GM03348 (cell line): ENCODE results near the gene DENND5B.
"Not testable (repeated sequence)": the region's sequence is repeated elsewhere in the genome, so short reads cannot be mapped to it uniquely, and the experiment has no call there.

Source experiments
- DNase-seq: peaks from one replicate; pipeline ENCODE4 v3.0.0; 2012; ENCODE audit warnings: low spot score

The DENND5B gene

DNA sequence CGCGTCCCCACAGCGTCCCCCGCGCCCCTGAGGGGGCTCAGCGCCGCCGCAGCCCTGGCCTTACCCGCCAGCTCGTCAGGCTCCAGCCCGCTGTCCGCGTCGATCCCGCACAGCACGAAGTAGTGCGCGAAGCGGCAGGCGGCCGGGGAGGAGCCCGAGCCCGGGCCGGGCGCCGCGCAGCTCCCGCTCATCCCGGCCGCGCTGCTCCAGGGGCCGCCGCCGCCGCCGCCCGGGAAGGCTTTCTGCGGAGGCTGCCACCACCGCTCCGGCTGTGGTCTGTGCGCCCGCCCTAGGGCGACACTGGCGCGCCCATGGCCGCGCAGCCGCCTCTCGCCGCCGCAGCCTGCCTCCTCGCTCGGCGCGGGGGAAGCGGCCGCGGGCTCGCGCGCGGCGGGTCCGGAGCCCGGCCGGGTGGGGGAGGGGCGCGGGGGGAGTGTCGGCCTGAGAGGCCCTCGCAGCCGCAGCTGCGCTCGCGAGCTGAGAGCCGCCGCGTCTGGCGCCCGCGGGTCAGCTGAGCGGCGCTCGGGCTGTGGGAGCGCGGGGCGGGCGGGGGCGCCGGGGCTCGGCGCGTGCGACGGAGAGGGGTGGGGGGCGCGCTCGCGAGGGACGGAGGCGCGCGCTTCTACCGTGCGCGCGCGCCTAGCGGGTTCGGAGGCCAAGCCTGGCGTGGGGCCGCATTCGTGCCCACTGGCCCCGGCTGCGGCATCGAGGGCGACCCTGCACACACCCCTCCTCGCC, at the start of gene DENND5B:
Gene DENND5B, minus strand, starts transcription at position 495 of the 738 bp plus-strand sequence. Its CDS starts 304 bp downstream, at position 191.
- DNase-seq: peak; percentile 93

DNA sequence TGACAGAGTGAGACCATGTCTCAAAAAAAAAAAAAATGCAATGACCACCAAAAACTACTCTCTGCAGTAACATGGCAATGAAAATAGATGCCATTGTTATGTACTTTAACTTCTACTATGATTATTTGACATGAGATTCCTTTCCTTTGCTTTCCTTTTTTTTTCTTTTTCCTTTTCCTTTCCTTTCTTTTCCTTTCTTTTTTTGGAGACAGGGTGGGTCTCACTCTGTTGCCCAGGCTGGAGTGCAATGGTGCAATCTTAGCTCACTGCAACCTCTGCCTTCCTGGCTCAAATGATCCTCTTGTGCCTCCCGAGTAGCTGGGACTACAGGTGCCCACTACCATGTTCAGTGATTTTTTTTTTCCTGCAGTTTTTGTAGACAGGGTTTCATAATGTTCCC, 43.7 kb upstream of the DENND5B start:
- DNase-seq: no peak

GRCh38 chr12:31633464-31633863, 42.5 kb upstream of the DENND5B start:
- DNase-seq: no peak

- DNase-seq: no peak
Observed at GRCh38 chr12:31631809-31632208, 40.9 kb upstream of the DENND5B start.

- DNase-seq: no peak
Observed at GRCh38 chr12:31631023-31631724, 40.2 kb upstream of the DENND5B start.

GRCh38 chr12:31629756-31630732, 39.1 kb upstream of the DENND5B start:
- DNase-seq: peak; percentile 36

GRCh38 chr12:31627456-31628054, 36.6 kb upstream of the DENND5B start:
- DNase-seq: no peak

DNA sequence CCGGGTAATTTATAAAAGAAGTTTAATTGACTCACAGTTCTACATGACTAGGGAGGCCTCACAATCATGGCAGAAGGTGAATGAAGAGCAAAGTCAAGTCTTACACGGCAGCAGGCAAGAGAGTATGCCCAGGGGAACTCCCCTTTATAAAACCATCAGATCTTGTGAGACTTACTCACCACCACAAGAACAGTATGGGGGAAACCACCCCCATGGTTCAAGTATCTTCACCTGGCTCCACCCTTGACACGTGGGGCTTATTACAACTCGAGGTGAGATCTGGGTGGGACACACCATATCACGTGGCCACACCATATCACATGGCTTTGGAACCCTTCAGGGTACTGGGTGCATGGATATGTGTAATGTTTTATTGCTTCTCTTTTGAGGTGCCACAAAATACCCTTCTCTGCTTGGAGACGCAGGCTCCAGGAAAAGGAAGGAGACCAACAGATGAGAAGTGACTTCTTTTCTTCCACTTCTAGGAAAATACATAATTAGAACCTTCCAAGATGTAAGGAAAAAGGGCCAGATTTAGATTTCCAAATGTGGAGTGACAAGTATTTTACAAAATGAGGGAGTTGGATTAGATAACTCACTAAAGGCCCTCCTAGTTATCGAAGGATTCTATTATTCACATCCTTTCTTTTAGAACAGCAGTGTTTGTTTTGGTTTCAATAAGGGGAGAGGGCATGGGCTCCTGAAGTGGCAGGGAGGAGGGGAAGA, 35.5 kb upstream of the DENND5B start:
- no peak for DNase-seq

GRCh38 chr12:31622038-31622437, 31.1 kb upstream of the DENND5B start:
- no peak for DNase-seq

DNA sequence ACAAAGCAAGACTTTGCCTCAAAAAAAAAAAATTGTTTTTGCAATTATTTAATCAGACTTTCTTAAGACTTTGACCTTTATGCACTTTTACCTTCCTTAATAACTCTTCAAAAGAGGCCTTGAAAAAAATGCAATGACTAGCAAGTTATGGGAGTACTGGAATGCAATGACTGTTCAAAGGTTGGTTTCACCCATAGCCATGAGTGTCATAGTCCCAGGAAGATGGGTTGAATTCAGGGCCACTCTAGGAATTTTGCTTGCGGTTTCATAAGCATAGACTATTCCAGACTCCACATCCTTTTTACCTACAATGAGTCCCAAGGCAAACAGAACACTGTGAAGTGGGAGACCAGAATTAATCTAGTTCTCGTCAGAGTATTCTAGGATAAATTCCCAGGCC, 29.4 kb upstream of the DENND5B start:
- DNase-seq: no peak

GRCh38 chr12:31618228-31619025, 27.5 kb upstream of the DENND5B start:
- no peak for DNase-seq

DNA sequence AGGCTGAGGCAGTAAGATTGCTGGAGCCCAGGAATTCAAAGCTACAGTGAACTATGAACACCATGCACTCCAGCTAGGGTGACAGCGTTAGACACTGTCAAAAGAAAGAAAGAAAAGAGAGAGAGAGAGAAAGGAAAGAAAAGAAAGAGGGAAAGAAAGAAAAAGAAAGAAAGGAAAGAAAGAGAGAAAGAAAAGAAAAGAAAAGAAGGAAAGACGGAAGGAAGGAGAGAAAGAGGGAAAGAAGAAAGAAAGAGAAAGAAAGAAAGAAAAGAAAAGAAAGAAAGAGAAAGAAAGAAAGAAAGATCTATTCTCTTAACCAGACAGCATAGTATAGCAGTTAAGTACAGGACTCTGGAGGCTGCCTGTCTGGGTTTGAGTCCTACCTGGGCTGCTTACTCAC, 21.9 kb upstream of the DENND5B start:
- no peak for DNase-seq

- DNase-seq: not testable (repeated sequence)
Observed at GRCh38 chr12:31608299-31608698, 17.4 kb upstream of the DENND5B start.

DNA sequence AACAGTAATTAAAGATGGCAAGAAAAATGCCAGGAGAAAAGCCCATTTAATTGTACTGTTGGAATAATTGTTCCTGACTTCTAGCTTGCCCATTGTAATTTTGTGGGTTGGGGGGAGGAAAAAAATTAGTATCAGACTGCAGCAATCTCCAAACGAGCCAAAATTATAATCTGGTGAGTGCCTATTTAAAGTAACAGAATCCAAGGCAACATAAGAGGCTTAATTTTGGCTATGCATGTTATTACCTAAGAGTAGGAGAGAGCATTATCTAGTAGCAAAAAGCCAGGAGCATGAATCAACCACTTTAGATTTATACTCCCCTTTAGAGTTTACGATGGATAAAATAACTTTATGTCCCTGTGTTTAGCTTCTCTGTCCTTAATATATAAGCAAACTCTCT, 14.6 kb upstream of the DENND5B start:
- DNase-seq: no peak

DNA sequence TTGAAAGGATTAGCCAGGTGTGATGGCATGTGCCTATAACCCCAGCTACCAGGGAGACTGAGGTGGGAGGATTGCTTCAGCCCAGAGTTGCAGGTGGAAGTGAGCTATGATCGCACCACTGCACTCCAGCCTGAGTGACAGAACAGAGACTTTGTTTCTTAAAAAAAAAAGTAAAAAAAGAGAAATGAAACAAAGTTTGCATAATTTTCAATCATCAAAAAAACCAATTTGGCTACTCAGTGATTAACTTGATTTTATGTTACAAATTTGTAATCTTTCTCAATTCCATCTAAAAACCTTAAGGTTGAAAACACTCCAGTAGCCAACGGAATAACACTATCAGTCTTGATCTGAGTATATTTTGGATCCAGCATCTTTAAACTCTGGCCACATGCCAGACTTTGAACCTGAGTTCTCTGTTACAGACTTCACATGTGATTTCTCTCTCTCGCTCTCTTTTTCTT, 12.6 kb upstream of the DENND5B start:
- no peak for DNase-seq

GRCh38 chr12:31600750-31601149, 9.8 kb upstream of the DENND5B start:
- DNase-seq: no peak

DNA sequence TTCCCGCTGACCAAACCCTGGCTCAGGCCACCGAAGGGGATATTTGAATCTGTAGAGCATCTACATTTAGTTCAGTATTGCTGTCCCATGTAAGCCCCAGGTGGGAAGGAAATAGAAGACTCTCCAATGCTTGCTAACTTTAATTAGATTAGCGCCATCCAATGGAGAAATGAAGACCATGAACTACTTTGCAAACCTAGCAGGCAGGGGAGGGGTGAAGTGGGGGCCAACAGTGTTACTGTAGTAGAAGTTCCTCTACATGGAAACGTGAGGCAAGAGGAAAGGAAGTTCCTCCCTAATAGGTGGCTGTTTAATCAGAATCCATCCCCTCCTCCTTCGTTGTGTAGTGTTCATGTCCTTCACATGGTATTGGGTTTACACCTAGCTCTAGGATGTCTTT, 9.3 kb upstream of the DENND5B start:
- DNase-seq: no peak

GRCh38 chr12:31599053-31599452, 8.1 kb upstream of the DENND5B start:
- no peak for DNase-seq

DNA sequence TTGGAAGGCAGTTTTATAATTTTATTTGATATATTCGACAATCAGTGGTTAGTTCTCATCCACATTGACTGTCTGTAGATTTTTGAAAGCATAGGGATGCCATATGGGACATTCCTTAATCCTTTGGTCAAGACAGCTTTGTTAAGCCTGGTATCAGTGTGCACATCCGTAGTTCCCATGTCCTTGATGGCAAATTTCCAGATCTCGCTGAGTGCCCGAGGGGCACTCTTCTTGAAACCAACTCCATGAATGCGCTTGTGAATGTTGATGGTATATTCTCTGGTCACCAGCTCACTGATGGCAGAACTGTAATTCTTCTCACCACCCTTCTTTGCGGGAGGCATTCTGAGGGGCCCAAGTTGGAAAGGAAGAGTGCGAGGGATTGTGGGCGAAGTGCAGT, 6.1 kb upstream of the DENND5B start:
- DNase-seq: no peak

DNA sequence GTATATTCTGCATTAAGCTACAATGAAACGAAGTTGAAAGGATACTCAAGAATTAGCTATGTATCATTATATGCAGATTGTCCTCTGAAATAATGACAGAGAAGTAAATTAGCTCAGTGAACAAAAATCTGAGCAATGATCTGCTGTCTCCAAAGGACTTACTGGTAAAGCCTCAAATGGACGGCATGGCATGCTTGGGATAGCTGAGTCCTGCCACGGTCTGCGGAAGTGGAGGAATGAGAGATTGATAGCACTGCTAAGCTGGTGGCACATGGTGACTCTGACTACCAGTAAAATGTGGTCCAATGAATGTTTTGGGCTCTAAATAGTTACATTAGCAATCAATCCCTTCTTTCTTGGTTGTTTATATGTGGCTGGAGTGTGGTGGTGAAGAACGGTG, 3.7 kb upstream of the DENND5B start:
- DNase-seq: peak; percentile 51
